A549 (cell line): ENCODE measurements around the gene SECISBP2L.

Source experiments
- CBX8 ChIP-seq: fragments of 200-600 bp; sonication (generic); IDR thresholded peaks from 2 replicates; pipeline ENCODE4 v1.6.1; 2016
- CHD2 ChIP-seq: fragments of 150-350 bp; IDR thresholded peaks from 2 replicates; pipeline ENCODE4 v1.6.1; 2014; ENCODE audit warnings: low read length; ENCODE audit not compliant: partially characterized antibody
- NR3C1 ChIP-seq: fragments of >200 bp; sonication (Bioruptor Twin); formaldehyde crosslinking; IDR thresholded peaks from 3 replicates; pipeline ENCODE4 v1.6.1; 2017
- SMC3 ChIP-seq: fragments of >200 bp; sonication (Bioruptor Twin); formaldehyde crosslinking; IDR thresholded peaks from 3 replicates; pipeline ENCODE4 v1.6.1; 2018; ENCODE audit warnings: inconsistent platforms
- TF ChIP-seq, protein P1 (sequence below): fragments of >200 bp; sonication (Bioruptor Twin); formaldehyde crosslinking; IDR thresholded peaks from 3 replicates; pipeline ENCODE4 v1.5.1; 2016
- TF ChIP-seq, protein P2 (sequence below): fragments of 450-650 bp; IDR thresholded peaks from 2 replicates; pipeline ENCODE4 v1.6.1; 2014; ENCODE audit warnings: antibody characterized with exemption

DNA sequence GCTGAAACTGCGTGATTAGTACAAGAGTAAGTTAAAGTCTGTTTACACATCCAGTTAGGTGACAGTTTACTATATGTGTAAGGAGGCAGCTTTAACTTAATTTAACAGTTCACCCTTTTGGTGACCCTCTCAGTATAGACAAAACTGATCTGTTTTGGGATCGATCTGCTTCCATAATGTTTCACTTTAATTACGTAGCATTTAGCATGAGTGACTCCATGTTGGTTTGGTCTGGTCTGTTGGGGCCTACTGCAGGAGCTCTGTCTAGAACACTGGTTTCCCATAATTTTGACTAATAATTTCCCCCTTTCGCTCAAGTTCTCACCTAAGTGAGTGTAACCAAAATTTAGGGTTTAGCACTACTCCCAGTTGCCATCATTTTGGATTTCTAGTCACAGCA is 6.4 kb upstream of the SECISBP2L start:
- TF ChIP-seq, protein P1, sequence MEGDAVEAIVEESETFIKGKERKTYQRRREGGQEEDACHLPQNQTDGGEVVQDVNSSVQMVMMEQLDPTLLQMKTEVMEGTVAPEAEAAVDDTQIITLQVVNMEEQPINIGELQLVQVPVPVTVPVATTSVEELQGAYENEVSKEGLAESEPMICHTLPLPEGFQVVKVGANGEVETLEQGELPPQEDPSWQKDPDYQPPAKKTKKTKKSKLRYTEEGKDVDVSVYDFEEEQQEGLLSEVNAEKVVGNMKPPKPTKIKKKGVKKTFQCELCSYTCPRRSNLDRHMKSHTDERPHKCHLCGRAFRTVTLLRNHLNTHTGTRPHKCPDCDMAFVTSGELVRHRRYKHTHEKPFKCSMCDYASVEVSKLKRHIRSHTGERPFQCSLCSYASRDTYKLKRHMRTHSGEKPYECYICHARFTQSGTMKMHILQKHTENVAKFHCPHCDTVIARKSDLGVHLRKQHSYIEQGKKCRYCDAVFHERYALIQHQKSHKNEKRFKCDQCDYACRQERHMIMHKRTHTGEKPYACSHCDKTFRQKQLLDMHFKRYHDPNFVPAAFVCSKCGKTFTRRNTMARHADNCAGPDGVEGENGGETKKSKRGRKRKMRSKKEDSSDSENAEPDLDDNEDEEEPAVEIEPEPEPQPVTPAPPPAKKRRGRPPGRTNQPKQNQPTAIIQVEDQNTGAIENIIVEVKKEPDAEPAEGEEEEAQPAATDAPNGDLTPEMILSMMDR = no peak
- TF ChIP-seq NR3C1 (no peak), SMC3 (no peak), CHD2 (no peak), CBX8 (no peak)
- TF ChIP-seq, protein P2, sequence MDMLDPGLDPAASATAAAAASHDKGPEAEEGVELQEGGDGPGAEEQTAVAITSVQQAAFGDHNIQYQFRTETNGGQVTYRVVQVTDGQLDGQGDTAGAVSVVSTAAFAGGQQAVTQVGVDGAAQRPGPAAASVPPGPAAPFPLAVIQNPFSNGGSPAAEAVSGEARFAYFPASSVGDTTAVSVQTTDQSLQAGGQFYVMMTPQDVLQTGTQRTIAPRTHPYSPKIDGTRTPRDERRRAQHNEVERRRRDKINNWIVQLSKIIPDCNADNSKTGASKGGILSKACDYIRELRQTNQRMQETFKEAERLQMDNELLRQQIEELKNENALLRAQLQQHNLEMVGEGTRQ = no peak
